ENCODE results near the gene DCBLD2. TPM values are rescaled to one million over a fixed set of nuclear protein-coding genes. Genes with fewer than 3 reads are reported as not detected.
A peak's percentile ranks its signal among the peaks of the same experiment; 100 is the strongest.

Gene DCBLD2
- polyA plus RNA-seq, 3 donors: 0.17 to 1.1 (median 0.45) TPM

GRCh38 chr3:98776140-98776493 is 125.4 kb downstream of the DCBLD2 start:
- Mint-ChIP-seq H3K27ac (peak overlapping the region in 6 of 7 donors; percentile 62 to 96 (median 91)), H3K4me3 (no peak overlapping the region), H3K4me1 (peaks cover 53% of the 10 kb centered on the region), H3K27me3 (ENCODE audit: low read depth in 3 of 3) (no peaks in the 10 kb centered on the region), H3K9me3 (no peaks in the 10 kb centered on the region), H3K36me3 (peaks cover 72 to 77% of the 10 kb centered on the region in 2 donors)
- H3K27ac ChIP-seq (ENCODE audit: low read depth in 1 of 2, low read length in 2 of 2): peak overlapping the region in 1 of 2 donors; percentile 94
- intact Hi-C loops (cut with micrococcal nuclease): loop anchor here in 1 of 2 donors (5.0 kb wide), 1 partner anchor 44 kb away; no protein-coding TSS in a partner anchor
- no peak overlapping the region for H3K4me2 ChIP-seq (replicated peaks; ENCODE audit: extremely low read depth, low read length, poor library complexity, severe bottlenecking)
- H3K27me3 ChIP-seq (ENCODE audit: control insufficient read depth in 2 of 2, insufficient read depth in 2 of 2, low read length in 2 of 2): no peaks in the 10 kb centered on the region
- no peak overlapping the region for H3K4me3 ChIP-seq (replicated peaks in 1 of 3; ENCODE audit: low read depth in 2 of 3, low read length in 3 of 3)
- no peak overlapping the region for H3K9ac ChIP-seq (ENCODE audit: insufficient read depth, low read length, poor library complexity, severe bottlenecking)
- peaks cover 71 to 84% of the 10 kb centered on the region in 2 donors for H3K36me3 ChIP-seq (replicated peaks in 1 of 2; ENCODE audit: control insufficient read depth in 1 of 2, insufficient read depth in 2 of 2, low read length in 2 of 2)
- H3K79me2 ChIP-seq (ENCODE audit: insufficient read depth, low read length): peaks cover 81% of the 10 kb centered on the region
- peaks cover 40 to 51% of the 10 kb centered on the region in 2 donors for H3K4me1 ChIP-seq (ENCODE audit: control insufficient read depth in 1 of 2, insufficient read depth in 2 of 2, low read length in 2 of 2)
- peak; percentile 37 to 77 (median 59) for DNase-seq
- no peak for TF ChIP-seq CTCF (IDR thresholded peaks at IDR 0.05)
- H4K20me1 ChIP-seq (ENCODE audit: insufficient read depth, low read length): peaks cover 88% of the 10 kb centered on the region
- H2AFZ ChIP-seq (ENCODE audit: insufficient read depth, low read depth, low read length, poor library complexity, severe bottlenecking): no peak overlapping the region
- no peaks in the 10 kb centered on the region for H3K9me3 ChIP-seq (replicated peaks in 1 of 2; ENCODE audit: control insufficient read depth in 1 of 2, insufficient read depth in 1 of 2, low read length in 2 of 2)

- Histone ChIP-seq H3K27ac (ENCODE audit: low read depth in 1 of 2, low read length in 2 of 2) (peak overlapping the region in 1 of 2 donors; percentile 94), H4K20me1 (ENCODE audit: insufficient read depth, low read length) (peaks cover 92% of the 10 kb centered on the region), H3K4me1 (ENCODE audit: control insufficient read depth in 1 of 2, insufficient read depth in 2 of 2, low read length in 2 of 2) (peaks cover 42 to 55% of the 10 kb centered on the region in 2 donors), H3K9ac (ENCODE audit: insufficient read depth, low read length, poor library complexity, severe bottlenecking) (no peak overlapping the region), H3K9me3 (replicated peaks in 1 of 2; ENCODE audit: control insufficient read depth in 1 of 2, insufficient read depth in 1 of 2, low read length in 2 of 2) (no peaks in the 10 kb centered on the region), H3K4me2 (replicated peaks; ENCODE audit: extremely low read depth, low read length, poor library complexity, severe bottlenecking) (no peak overlapping the region), H3K36me3 (replicated peaks in 1 of 2; ENCODE audit: control insufficient read depth in 1 of 2, insufficient read depth in 2 of 2, low read length in 2 of 2) (peaks cover 73 to 85% of the 10 kb centered on the region in 2 donors), H3K27me3 (ENCODE audit: control insufficient read depth in 2 of 2, insufficient read depth in 2 of 2, low read length in 2 of 2) (no peaks in the 10 kb centered on the region), H2AFZ (ENCODE audit: insufficient read depth, low read depth, low read length, poor library complexity, severe bottlenecking) (no peak overlapping the region), H3K79me2 (ENCODE audit: insufficient read depth, low read length) (peaks cover 82% of the 10 kb centered on the region), H3K4me3 (replicated peaks in 1 of 3; ENCODE audit: low read depth in 2 of 3, low read length in 3 of 3) (no peak overlapping the region)
- intact Hi-C loops (cut with micrococcal nuclease): loop anchor here in 1 of 2 donors (5.0 kb wide), 1 partner anchor 43 kb away; no protein-coding TSS in a partner anchor
- Mint-ChIP-seq H3K27me3 (ENCODE audit: low read depth in 3 of 3) (no peaks in the 10 kb centered on the region), H3K36me3 (peaks cover 70 to 77% of the 10 kb centered on the region in 2 donors), H3K4me1 (peaks cover 57% of the 10 kb centered on the region), H3K9me3 (no peaks in the 10 kb centered on the region), H3K4me3 (no peak overlapping the region), H3K27ac (peak overlapping the region in 5 of 7 donors; percentile 26 to 96 (median 53))
- TF ChIP-seq CTCF (IDR thresholded peaks at IDR 0.05): no peak
- WGBS (ENCODE audit: insufficient coverage): no CpG with 5 or more reads among the region's 3 CpGs
- DNase-seq: no peak
Measured at GRCh38 chr3:98775459-98776139, 125.9 kb downstream of the DCBLD2 start.

Data from CD14-positive monocyte (primary cell).